Esophagus squamous epithelium (tissue), 4 donors: Measurements from ENCODE around the gene PSME4.

Source experiments
- POLR2A ChIP-seq, 4 donors: fragments of 450-650 bp; IDR thresholded peaks; one replicate each; pipeline ENCODE4 v1.6.1; 2017; ENCODE audit warnings: antibody characterized with exemption in 4 of 4, mild to moderate bottlenecking in 4 of 4, moderate library complexity in 3 of 4
- TF ChIP-seq, protein P1 (sequence below), 6 experiments: fragments of 450-650 bp in 4 of 6; fragments of 200-600 bp in 2 of 6; sonication (generic) in 2 of 6; IDR thresholded peaks; one replicate each; pipeline ENCODE4 v1.5.1; 2016 to 2019; ENCODE audit warnings: antibody characterized with exemption in 6 of 6, mild to moderate bottlenecking in 4 of 6, moderate library complexity in 4 of 6

DNA sequence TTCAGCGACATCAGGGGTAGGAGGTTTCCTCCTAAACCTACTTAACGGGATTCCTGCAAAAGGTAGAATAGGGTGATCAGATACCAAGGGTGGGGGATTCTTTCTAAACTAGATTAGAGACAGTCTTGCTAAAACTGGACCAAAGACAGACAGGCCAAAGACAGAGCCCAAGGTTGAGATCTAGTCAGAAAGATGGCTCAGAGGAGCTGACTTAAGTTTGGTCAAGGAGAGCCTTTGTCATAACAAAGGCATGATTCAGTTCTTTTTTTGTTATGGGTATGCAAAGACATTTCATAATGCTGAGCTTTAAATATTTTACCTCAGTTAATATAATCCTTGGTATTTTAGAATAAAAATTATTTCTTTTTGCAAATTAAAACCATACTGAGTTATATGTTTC, 93.2 kb downstream of the PSME4 start:
- TF ChIP-seq, protein P1, sequence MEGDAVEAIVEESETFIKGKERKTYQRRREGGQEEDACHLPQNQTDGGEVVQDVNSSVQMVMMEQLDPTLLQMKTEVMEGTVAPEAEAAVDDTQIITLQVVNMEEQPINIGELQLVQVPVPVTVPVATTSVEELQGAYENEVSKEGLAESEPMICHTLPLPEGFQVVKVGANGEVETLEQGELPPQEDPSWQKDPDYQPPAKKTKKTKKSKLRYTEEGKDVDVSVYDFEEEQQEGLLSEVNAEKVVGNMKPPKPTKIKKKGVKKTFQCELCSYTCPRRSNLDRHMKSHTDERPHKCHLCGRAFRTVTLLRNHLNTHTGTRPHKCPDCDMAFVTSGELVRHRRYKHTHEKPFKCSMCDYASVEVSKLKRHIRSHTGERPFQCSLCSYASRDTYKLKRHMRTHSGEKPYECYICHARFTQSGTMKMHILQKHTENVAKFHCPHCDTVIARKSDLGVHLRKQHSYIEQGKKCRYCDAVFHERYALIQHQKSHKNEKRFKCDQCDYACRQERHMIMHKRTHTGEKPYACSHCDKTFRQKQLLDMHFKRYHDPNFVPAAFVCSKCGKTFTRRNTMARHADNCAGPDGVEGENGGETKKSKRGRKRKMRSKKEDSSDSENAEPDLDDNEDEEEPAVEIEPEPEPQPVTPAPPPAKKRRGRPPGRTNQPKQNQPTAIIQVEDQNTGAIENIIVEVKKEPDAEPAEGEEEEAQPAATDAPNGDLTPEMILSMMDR (IDR thresholded peaks at IDR 0.05): no peak
- TF ChIP-seq POLR2A (IDR thresholded peaks at IDR 0.05): no peak
